Left forelimb (tissue), 1 donor: ENCODE results near the gene SLC38A7.
"Not testable (repeated sequence)": the region's sequence is repeated elsewhere in the genome, so short reads cannot be mapped to it uniquely, and the experiment has no call there.

Experiments used
- DNase-seq: peaks from one replicate; pipeline ENCODE4 v3.0.0-alpha.2; 2018; ENCODE audit warnings: low spot score

Gene SLC38A7

GRCh38 chr16:58684354-58685083 is at the start of gene SLC38A7:
SLC38A7 (minus strand) TSS chr16:58684770; CDS start chr16:58680126, 4,644 bp downstream.
- DNase-seq: peak; percentile 90

GRCh38 chr16:58733671-58734458 is 49.3 kb upstream of the SLC38A7 start, which contains the start of gene GOT2:
GOT2 (minus strand) TSS chr16:58734316; CDS start chr16:58734228, 88 bp downstream.
- peak; percentile 89 for DNase-seq

GRCh38 chr16:58733248-58733670 is 48.7 kb upstream of the SLC38A7 start:
- DNase-seq: no peak

GRCh38 chr16:58732545-58733247 is 48.1 kb upstream of the SLC38A7 start:
- DNase-seq: no peak

- DNase-seq: no peak
Measured at GRCh38 chr16:58730724-58731370, 46.3 kb upstream of the SLC38A7 start.

GRCh38 chr16:58727796-58728568 is 43.4 kb upstream of the SLC38A7 start:
- DNase-seq: no peak

GRCh38 chr16:58727028-58727781 is 42.6 kb upstream of the SLC38A7 start:
- no peak for DNase-seq

- no peak for DNase-seq
Measured at GRCh38 chr16:58723109-58723508, 38.5 kb upstream of the SLC38A7 start.

- DNase-seq: no peak
Measured at GRCh38 chr16:58717994-58718393, 33.4 kb upstream of the SLC38A7 start.

- DNase-seq: no peak
Measured at GRCh38 chr16:58716468-58716867, 31.9 kb upstream of the SLC38A7 start.

- DNase-seq: no peak
Measured at GRCh38 chr16:58713742-58714141, 29.2 kb upstream of the SLC38A7 start.

GRCh38 chr16:58709333-58709732 is 24.8 kb upstream of the SLC38A7 start:
- no peak for DNase-seq

- no peak for DNase-seq
Measured at GRCh38 chr16:58699151-58699550, 14.6 kb upstream of the SLC38A7 start.

- DNase-seq: no peak
Measured at GRCh38 chr16:58695368-58695767, 10.8 kb upstream of the SLC38A7 start.

- DNase-seq: no peak
Measured at GRCh38 chr16:58692450-58692849, 7.9 kb upstream of the SLC38A7 start.

- DNase-seq: not testable (repeated sequence)
Measured at GRCh38 chr16:58686985-58687706, 2.6 kb upstream of the SLC38A7 start.

- no peak for DNase-seq
Measured at GRCh38 chr16:58685084-58685449, 497 bp upstream of the SLC38A7 start.

GRCh38 chr16:58684001-58684353 is 593 bp downstream of the SLC38A7 start:
- no peak for DNase-seq

- DNase-seq: no peak
Measured at GRCh38 chr16:58679763-58680162, 4.8 kb downstream of the SLC38A7 start.

GRCh38 chr16:58678716-58679115 is 5.9 kb downstream of the SLC38A7 start:
- no peak for DNase-seq
